ENCODE measurements around the gene CPN1.

- TF ChIP-seq CTCF (IDR thresholded peaks at IDR 0.05 in 4 of 5, conservative IDR thresholded peaks at IDR 0.05 in 1 of 5): no peak
- no peak for TF ChIP-seq POLR2A (IDR thresholded peaks at IDR 0.05)
These were observed 44.8 kb downstream of the CPN1 start for GRCh38 chr10:100036850-100037249.

All from gastrocnemius medialis (tissue), 4 donors.